Heart right ventricle (tissue), 16 donors: ENCODE data around the gene RHOJ. TPM values are rescaled to one million over a fixed set of nuclear protein-coding genes. Genes with fewer than 3 reads are reported as not detected.
A peak's percentile ranks its signal among the peaks of the same experiment; 100 is the strongest.

ENCODE experiments used
- ATAC-seq, 8 donors: fragments of 200-7000 bp; cut with Tn5 transposase; one replicate each; pipeline ENCODE4 v1.9.1; 2020; ENCODE audit warnings: mild to moderate bottlenecking in 8 of 8, moderate library complexity in 8 of 8, moderate number of reproducible peaks in 1 of 8
- DNase-seq, 2 donors: peaks; one replicate each; pipeline ENCODE4 v3.0.0-alpha.2; 2020
- H3K27ac ChIP-seq, 10 donors: fragments of 200-600 bp; sonication (generic) in 2 of 10; one replicate each; pipeline versions ENCODE4 v1.5.0 to v1.8.0; 2020 to 2022; ENCODE audit warnings: mild to moderate bottlenecking in 3 of 10
- H3K27me3 ChIP-seq, 7 donors: fragments of 200-600 bp; one replicate each; pipeline ENCODE4 v1.8.0; 2021 to 2022; ENCODE audit warnings: mild to moderate bottlenecking in 2 of 7
- H3K36me3 ChIP-seq, 9 donors: fragments of 200-600 bp; sonication (generic) in 1 of 9; one replicate each; pipeline versions ENCODE4 v1.5.0 to v1.8.0; 2020 to 2022; ENCODE audit warnings: mild to moderate bottlenecking in 2 of 9
- H3K4me1 ChIP-seq, 9 donors: fragments of 200-600 bp; sonication (generic) in 1 of 9; one replicate each; pipeline versions ENCODE4 v1.5.0 to v1.8.0; 2020 to 2022; ENCODE audit warnings: mild to moderate bottlenecking in 4 of 9
- H3K4me3 ChIP-seq, 10 donors: fragments of 200-600 bp; sonication (generic) in 2 of 10; one replicate each; pipeline versions ENCODE4 v1.5.0 to v1.8.0; 2020 to 2022; ENCODE audit warnings: mild to moderate bottlenecking in 7 of 10, moderate library complexity in 2 of 10
- H3K9me3 ChIP-seq, 11 donors: fragments of 200-600 bp in 10 of 11; sonication (generic) in 2 of 11; one replicate each; pipeline versions ENCODE4 v1.5.0 to v1.8.0; 2013 to 2022; ENCODE audit warnings: mild to moderate bottlenecking in 2 of 11, control low read depth in 1 of 11, moderate library complexity in 1 of 11
- CTCF ChIP-seq, 9 donors: fragments of 200-600 bp; sonication (generic) in 2 of 9; IDR thresholded peaks; one replicate each; pipeline versions ENCODE4 v1.5.0 to v1.8.0; 2021 to 2022; ENCODE audit warnings: antibody characterized with exemption in 9 of 9, mild to moderate bottlenecking in 5 of 9, moderate library complexity in 1 of 9
- WGBS, 2 donors: extraction: QIAGEN DNeasy Blood & Tissue Kit; methylation state at CpG; one replicate each; pipeline ENCODE4 v1.1.7; 2013; ENCODE audit warnings: inconsistent platforms in 1 of 2; 5-methylcytosine and 5-hydroxymethylcytosine counted together
- intact Hi-C, 10 donors: fragments of 100-400 bp; cut with DNase I; formaldehyde crosslinking; loops; one replicate each; pipeline versions ENCODE4 v1.11.1 to v1.14.2; 2022
- long read RNA-seq, 3 donors: library from polyadenylated mRNA; unstranded; transcript quantifications; one replicate each; pipeline ENCODE4 v2.0.0, GENCODE V29; 2020 to 2021
- polyA plus RNA-seq, 2 donors: library from polyadenylated mRNA; stranded (reverse); fragments of 200-250 nt; gene quantifications; one replicate each; pipeline ENCODE4 v1.2.3, GENCODE V29; 2013
- total RNA-seq, 10 donors: library from RNA; stranded (reverse); fragmentation: NEBNext Ultra II Directional in 3 of 10; extraction: Animal tissue kit (Norgen Biotek cat#: 25700) in 3 of 10; gene quantifications; one replicate each; pipeline versions ENCODE4 v1.2.1 to v1.2.4, GENCODE V29; 2021 to 2023
- donor health status: Arrhythmogenic right ventricular cardiomyopathy.
- donor health status: ischemic (EF 13 %, LVEDD 7.1; RV severe dilation, severe dysfunction).
- donor health status: healthy with polysubstance abuse.
- donor health status: DM: no; HTN: yes; CAD: no.
- donor health status: DM: no; HTN: no; CAD: no.
- donor health status: ischemic (EF 25% LVEDD 6.9; RV normal size, moderate dysfunction).
- donor health status: ischemic (EF 25% LVEDD 5.7; RV mildly dilated, moderate dysfunction).
- donor health status: healthy.
- donor health status: DM: yes; HTN: yes; CAD: no.
- donor health status: Ischemic cardiomyopathy.
- donor health status: ischemic (EF 35%, LVEDD 5.7; RV mildly dilated, moderate dysfunction).
- donor health status: nonischemic (EF 11% LVEDD 7.7; RV severe dilation, severe dysfunction).
- donor health status: DM: yes; HTN: yes; CAD: no.
- donor health status: PGD.
- donor health status: ischemic (EF 29% LVEDD 5.4; RV normal size, mild dysfunction).
- donor health status: nonischemic (EF 23%, LVEDD 6.1; RV moderate dilation, normal function).

RHOJ gene
- total RNA-seq (10 to 100 TPM in 8 of 10 donors, 1 to 10 TPM in 2; 7.5 to 19.0 (median 11.5) TPM), polyA plus RNA-seq (10 to 100 TPM; 12.9 to 19.8 TPM)
- long read RNA-seq, donor 1, partial matches to known transcripts, result 0 of 5 reads
- long read RNA-seq, donor 1, other reads (novel, unspliced or antisense), result 2 of 5 reads
- long read RNA-seq, donor 2, partial matches to known transcripts, result 3 of 5 reads
- long read RNA-seq, donor 2, other reads (novel, unspliced or antisense), result 1 of 5 reads
- long read RNA-seq, donor 3, partial matches to known transcripts, result 0 of 4 reads
- long read RNA-seq, donor 3, other reads (novel, unspliced or antisense), result 3 of 4 reads

GRCh38 chr14:63204407-63205043, at the start of gene RHOJ:
RHOJ (plus strand) TSS chr14:63204443; CDS start chr14:63204870, 427 bp downstream.
- H3K27me3 ChIP-seq, result no peaks in the 10 kb centered on the region
- H3K27ac ChIP-seq, result peak within 1 kb of the TSS; percentile 75 to 98 (median 93)
- peaks cover 0 to 50% (median 14%) of the 10 kb centered on the region in 9 donors for H3K4me1 ChIP-seq
- WGBS, 2 donors, result 18 to 21% methylated on average over 16 of the region's 16 CpGs
- TF ChIP-seq CTCF (IDR thresholded peaks at IDR 0.05), result no peak
- H3K9me3 ChIP-seq, result no peaks in the 10 kb centered on the region
- peak within 1 kb of the TSS; percentile 44 to 70 (median 60) for H3K4me3 ChIP-seq
- ATAC-seq (peak; percentile 3 to 38 (median 14)), DNase-seq (peak; percentile 14 to 16)
- intact Hi-C loops, result loop anchor here in 1 of 10 donors (2.0 kb wide), 1 partner anchor 68 kb away; no protein-coding TSS in a partner anchor
- H3K36me3 ChIP-seq, result no peaks in the 10 kb centered on the region

DNA sequence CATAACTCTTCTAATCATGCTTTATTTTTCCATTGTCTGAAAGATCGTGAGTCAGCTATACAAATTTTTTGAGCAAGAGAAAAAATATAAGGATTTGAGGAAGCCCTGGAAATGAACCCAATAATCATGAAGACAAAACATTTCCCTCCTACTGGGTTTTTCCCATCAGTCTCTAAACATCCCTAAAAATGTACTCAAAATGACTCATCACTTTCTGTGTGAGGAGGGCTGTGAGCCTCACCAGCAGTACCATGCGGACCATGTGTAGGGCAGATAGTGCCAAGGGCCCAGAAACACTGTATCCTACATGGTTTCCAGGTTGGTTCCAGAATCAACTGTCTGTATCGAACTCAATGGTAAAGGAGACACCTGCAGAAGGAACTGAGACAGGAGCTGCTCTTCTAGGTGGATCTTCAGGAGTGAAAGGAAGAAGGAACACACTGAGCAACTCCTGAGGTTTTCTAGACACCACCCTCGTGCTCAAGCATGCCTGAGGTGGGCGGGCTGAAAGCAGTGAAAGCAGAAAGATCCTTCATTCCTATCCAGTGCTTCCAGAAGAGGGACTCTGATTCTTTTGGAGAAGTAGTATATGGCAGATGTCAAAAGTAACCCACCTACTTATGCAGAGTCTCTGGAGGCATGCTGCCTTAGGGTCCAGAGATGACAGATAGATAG, 48.6 kb upstream of the RHOJ start:
- no peak for TF ChIP-seq CTCF (IDR thresholded peaks at IDR 0.05)
- no peaks in the 10 kb centered on the region for H3K36me3 ChIP-seq
- intact Hi-C loops, result no loop called here
- ATAC-seq, result no peak
- WGBS, 2 donors, result 51 to 52% methylated on average over 5 of the region's 5 CpGs
- H3K9me3 ChIP-seq, result peaks cover 0 to 6% (median 0%) of the 10 kb centered on the region in 11 donors
- H3K4me1 ChIP-seq, result no peaks in the 10 kb centered on the region
- DNase-seq, result no peak
- no peak overlapping the region for H3K27ac ChIP-seq
- H3K27me3 ChIP-seq, result no peaks in the 10 kb centered on the region
- no peak overlapping the region for H3K4me3 ChIP-seq

DNA sequence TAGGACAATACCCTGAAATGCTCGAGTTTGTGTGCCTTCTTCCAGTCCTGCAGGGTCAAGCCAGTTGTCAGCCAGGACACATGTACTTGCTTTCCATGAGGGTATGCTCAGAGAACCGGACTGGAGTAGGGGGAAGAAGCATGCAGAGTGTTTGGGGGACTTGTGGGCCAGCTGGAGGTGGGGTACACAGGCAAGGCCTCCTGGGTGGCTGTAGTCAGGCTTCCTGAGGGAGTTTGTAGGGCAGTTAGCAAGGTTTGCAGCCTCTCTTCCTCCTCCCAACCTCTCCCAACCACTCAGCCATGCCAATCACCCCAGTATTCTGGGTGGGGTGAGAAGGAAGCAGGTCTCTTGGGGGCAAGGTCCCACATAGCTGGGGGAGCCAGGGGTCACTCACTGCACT, 47.0 kb upstream of the RHOJ start:
- 63 to 68% methylated on average over 2 of the region's 2 CpGs for WGBS, 2 donors
- H3K4me3 ChIP-seq, result no peak overlapping the region
- no peak for ATAC-seq
- no peaks in the 10 kb centered on the region for H3K4me1 ChIP-seq
- no peak for TF ChIP-seq CTCF (IDR thresholded peaks at IDR 0.05)
- no peak overlapping the region for H3K27ac ChIP-seq
- H3K9me3 ChIP-seq, result no peaks in the 10 kb centered on the region
- intact Hi-C loops, result no loop called here
- no peaks in the 10 kb centered on the region for H3K36me3 ChIP-seq
- H3K27me3 ChIP-seq, result no peaks in the 10 kb centered on the region
- no peak for DNase-seq

DNA sequence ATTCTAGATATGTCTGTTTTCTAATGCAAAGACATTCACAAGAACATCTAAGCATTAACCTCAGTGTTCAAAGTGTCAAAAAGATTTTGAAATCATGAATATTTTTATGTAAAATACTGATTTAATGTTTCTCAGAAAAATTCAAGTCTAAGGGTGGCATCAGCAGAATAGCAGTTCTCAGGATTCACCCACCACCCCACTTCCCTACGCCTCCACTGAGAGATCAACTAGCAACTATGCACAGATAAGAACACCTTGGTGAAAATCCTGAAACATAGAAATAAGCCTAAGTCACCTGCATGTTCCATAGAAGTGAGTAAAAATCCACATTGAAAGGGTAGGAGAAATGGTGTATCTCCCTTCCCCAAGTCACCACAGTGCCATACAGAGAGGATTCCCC, 40.9 kb upstream of the RHOJ start:
- no peak for TF ChIP-seq CTCF (IDR thresholded peaks at IDR 0.05)
- no peaks in the 10 kb centered on the region for H3K36me3 ChIP-seq
- H3K4me1 ChIP-seq, result no peaks in the 10 kb centered on the region
- H3K9me3 ChIP-seq, result peaks cover 0 to 18% (median 10%) of the 10 kb centered on the region in 11 donors
- H3K27me3 ChIP-seq, result no peaks in the 10 kb centered on the region
- H3K27ac ChIP-seq, result no peak overlapping the region
- H3K4me3 ChIP-seq, result no peak overlapping the region
- intact Hi-C loops, result no loop called here
- no peak for ATAC-seq
- no peak for DNase-seq
- 92 to 95% methylated on average over 1 of the region's 1 CpG for WGBS, 2 donors
